Regular cardiac myocyte (primary cell): ENCODE measurements around the gene METTL8. TPM values are rescaled to one million over a fixed set of nuclear protein-coding genes. Genes with fewer than 3 reads are reported as not detected.

ENCODE experiments used
- total RNA-seq: library from RNA; depleted of rRNA; stranded (reverse); fragments of >200 nt; gene quantifications from 2 replicates; pipeline ENCODE4 v1.2.3, GENCODE V29; 2014

Gene METTL8
- 26.3 and 35.5 TPM in 2 replicates for total RNA-seq

GRCh38 chr2:171433763-171434012 lies at the start of gene METTL8:
Gene METTL8 (minus strand): TSS chr2:171433990. CDS start chr2:171392185, 41,805 bp downstream.

GRCh38 chr2:171434013-171434989 lies 511 bp upstream of the METTL8 start, which contains the start of gene DCAF17:
Gene DCAF17 (plus strand): TSS chr2:171434226. CDS start chr2:171434578, 352 bp downstream.

Other genes starting within 250 kb of the METTL8 start
- gene DCAF17, start 236 bp upstream of the METTL8 start, total RNA-seq = 20.3 and 32.4 TPM in 2 replicates
- gene CYBRD1, start 88.5 kb upstream of the METTL8 start, total RNA-seq = 81.9 and 312 TPM in 2 replicates